NCI-H82 treated with DMSO at 0.1 percent for 48 hours (cell line): ENCODE measurements around the gene LHFPL2.
A peak's percentile ranks its signal among the peaks of the same experiment; 100 is the strongest.

Experiments
- DNase-seq: peaks from one replicate; lab custom pipeline; 2025; ENCODE audit not compliant: unreplicated experiment; lab: John Stamatoyannopoulos, UW

Gene LHFPL2

DNA sequence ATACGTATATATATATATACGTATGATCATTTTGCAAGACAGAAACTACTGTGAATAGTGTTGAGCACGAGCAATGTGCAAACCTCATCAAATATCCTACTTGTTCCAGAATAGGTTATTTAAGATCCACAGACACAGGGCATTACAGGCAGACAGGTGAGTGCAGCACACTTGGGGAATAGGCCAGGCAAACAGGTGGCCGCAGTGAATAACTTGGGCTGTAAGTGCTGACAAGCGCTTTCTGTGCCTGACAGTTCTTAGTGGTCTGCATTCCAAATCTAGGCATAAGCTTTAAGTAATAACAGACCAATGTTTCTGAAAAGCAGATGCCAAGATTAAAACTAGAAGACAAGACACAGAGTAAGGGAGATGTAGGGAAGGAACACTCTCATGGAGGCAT is 77.9 kb downstream of the LHFPL2 start:
- no peak for DNase-seq

DNA sequence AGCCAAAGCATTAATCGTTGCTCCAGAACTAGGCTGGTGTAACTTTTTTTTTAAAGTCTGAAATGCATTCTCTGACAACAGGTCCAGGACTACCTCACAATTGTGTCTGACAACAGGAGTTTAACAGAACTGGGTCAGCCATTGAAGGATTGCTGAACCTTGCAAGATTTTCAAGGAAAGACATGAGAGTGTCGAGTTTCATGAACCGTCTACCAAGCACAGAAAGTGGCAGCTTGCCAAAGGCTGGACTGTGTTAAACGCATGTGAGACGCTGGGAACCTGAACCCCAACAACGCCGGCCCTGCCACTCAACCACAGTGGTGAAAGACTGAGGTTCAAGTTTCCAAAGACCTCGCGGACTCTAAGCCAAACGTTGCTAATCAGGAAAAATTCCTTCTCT is 79.1 kb downstream of the LHFPL2 start:
- DNase-seq: peak; percentile 10

DNA sequence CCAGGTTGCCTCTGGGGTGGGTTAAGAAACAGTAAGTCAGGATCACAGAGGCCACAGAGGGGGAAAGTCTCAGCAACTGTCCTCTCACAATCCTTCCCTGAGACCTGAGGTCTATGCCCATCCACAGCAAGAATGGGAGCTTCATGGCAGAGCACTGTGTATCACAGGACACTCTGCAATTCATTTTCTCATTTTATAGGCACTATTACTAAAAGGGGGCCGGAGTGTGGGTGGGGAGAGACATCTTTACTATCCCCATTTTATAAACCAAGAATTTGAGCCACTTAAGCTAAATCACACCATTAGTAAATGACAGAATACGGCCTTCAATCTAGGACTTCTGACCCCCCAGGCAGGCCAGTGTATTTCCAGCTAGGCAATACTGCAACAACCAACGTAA is 79.9 kb downstream of the LHFPL2 start:
- DNase-seq: no peak

DNA sequence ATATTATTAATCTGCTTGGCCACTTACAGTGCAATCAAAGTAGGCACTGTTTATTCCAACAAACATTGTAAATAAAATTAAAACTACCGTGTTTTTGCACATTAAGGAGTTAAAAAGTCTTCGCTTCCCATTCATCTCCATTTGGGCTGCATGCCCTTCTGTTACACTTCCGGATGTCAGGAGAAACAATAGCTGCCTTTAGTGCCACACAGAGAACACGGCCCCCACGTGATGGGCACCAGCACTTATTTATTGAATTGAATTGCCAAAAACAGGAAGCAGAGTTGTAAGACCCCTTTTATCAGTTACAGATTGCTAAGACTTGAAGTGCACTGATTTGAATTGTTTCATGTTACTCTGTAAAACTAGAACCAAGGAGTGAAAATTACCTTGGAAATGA is 80.4 kb downstream of the LHFPL2 start:
- no peak for DNase-seq

DNA sequence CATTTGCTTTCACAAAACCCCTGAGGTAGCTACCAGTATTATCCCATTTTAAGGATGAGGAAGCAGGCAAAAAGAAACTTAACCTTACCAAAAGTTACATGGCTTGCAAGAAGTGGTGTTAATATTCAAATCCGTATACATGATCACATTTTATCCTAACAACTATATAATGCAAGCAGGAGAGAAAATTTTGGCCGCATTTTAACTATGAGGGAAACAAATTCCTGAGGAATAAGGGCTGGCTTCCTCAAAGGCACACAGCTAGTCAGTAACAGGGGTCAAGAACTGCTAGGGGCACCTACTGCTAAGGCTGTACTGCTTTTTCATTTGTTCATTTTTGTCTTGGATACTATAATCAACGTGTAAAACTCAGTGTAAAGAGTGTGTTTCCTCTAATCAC is 81.0 kb downstream of the LHFPL2 start:
- no peak for DNase-seq

GRCh38 chr5:78566747-78567425 is 81.7 kb downstream of the LHFPL2 start:
- DNase-seq: no peak

- DNase-seq: no peak
These were observed 83.2 kb downstream of the LHFPL2 start for GRCh38 chr5:78565395-78565794.

DNA sequence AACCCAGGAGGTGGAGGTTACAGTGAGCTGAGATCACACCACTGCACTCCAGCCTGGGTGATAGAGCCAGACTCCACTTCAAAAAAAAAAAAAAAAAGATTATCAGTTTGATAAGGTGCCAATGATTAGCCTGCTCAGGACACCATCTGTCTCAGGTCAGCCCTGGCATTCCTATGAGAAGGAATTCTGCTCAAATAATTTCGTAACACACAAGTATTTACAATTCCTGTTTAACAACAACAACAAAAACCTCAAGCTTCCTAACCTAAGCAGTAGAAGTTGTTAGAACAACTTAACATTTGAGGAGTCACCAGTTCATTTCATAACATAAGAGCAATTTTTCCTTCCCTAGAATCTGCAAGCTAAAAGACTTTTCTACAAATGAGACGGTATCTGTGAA is 85.0 kb downstream of the LHFPL2 start:
- DNase-seq: peak; percentile 27

DNA sequence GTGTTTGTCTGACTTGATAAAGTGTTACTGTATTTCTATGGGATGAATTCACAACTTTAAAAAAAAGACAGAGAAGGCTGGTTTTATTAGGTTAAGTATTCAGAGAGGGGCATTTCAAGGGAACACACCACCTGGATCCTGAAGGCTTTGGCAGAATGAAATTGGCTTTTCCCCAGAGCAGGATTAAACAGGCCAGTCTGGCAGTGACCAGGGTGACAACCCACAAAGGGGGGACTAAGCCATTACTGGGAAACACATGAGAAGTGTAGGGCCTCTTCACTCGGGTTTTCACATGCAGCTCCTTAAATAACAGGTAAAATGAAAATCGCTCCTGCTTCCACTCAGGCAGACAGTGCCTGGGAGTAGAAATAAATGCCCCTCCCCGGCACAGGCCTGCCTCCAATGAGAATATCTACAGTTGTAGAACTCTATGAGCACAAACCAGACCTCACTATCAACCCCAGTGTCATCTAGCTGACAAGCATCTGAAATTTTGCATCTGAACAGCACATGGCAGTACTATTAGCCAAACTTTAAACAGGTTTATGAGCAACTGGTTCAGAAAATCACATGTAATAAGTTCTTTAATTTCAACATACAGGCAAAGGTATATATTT is 85.8 kb downstream of the LHFPL2 start:
- DNase-seq: peak; percentile 76

DNA sequence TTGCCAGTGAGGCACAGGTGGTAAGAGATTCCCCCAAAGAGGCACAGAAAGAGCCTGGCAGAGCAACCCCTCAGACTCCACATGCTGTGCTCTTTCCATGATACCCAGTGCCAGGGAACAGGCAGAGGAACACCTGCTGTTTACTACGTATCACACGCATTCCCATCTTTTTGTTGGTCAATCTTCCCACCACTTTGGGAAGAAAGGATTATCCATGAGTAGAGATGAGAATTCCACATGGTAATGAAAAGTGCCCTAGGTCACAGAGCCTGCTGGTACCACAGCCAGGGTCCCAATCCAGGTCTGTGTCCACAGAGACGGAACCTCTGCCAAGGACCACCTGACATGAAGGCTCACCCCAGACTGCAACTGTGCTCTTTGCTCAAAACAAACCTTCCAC is 86.6 kb downstream of the LHFPL2 start:
- no peak for DNase-seq

DNA sequence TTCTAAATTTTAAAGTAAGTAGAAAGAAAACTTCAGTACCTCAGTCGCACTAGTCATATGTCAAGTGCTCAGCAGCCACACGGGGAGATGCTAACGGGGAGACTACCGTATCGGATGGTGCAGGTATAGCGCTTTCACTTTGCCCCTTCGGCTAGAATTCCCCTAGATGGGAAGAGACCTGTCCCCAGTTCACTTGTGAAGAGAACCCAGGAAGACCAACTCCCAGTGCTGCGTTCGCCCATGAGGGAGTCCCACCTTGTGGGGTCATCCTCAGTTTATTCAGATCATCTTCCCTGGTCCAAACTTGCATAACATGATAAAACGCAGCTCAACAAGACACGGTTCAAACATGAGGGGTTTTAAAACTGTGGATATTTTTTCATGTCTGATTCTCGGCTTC is 87.3 kb downstream of the LHFPL2 start:
- no peak for DNase-seq

DNA sequence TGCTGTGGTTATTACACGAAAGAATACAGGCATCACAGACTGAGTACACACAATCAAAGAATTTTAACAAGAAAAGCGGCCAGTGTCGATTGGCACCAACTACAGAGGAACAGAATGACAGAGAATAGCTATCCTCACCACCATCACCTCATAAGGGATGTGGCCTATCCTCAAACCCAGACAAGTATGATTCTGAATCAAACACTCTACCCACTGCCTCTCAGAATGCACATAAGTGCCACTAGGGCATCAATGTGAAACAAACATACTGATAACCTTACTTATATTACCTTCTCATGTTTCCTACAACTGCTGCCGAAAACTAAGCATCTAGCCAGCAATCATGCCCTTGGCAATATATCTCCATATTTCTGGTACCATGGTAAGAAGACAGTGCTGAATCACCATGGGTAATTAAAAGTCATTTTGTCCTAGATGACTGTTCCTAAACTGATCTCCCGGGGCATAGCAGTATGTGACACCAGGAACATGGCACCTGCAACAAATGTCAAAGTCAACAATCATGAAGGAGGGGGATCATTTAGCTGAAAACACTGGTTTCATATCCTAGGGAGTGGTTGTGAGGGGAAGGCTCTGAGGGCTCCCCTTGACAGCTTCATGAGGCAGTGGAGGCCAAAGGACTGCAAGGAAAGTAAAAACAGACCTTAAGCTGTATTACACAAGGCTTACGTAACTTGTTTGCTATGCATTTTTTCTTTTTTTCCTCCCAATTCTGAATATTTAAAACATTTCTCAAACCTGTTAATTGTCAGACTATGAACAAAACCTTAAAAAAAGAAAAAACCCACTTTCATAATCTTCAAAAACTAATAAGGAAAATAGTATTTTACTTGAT is 88.3 kb downstream of the LHFPL2 start:
- DNase-seq: no peak

DNA sequence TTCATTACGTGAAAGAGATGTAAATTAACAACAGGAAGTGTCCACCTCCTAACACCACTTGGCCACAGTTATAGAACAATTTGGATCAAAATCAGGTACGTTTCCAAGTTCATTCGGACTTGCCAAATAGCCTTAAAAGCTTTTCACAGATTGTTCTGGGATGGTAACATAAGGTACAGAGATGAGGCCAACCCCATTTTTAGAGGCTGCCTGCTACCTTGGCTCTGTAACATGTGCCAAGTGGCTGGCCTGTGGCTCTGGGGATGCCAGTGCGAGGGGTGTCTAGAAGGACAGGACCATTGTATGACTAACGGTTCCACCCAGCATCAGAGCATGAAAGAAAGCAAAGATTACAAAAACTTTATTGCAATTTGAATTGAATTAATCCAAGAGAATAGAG is 91.0 kb downstream of the LHFPL2 start:
- no peak for DNase-seq

DNA sequence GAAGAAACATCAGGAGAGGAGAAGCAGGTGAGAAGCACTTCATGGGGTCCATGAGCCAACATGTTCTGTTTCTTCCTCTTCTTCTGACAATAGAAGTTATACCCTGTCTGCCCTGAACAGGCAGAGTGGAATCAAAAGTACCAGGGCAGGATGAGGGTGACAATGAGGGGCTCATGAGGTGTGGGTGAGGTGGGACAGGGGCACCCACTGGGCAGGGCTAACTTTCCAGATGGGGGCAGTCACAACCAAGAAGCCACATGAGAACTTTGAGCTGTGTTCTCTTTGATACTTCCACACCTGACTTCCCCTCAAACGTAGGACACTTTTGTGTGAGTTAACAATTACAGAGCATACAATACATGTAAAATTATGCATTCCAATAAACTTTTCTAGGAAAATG is 92.7 kb downstream of the LHFPL2 start:
- DNase-seq: no peak

DNA sequence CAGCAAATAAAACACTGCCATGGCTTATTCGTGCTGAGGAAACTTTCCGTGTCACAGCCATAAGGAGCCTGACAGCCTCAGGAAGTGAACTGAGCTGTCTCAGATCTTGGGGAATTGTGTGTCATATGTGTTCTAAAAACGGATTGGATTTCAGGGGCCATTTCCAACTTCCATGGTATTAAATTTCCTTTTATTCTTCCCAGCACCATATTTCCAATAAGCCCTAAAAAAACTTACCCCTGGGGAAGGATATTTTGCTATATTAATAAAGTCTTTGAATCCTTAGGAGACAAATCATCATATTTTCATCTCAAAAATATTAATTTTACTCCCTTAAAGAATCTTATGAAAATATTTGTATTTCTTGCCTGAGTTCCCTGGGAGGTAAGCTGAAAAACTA is 93.9 kb downstream of the LHFPL2 start:
- no peak for DNase-seq

GRCh38 chr5:78553580-78554353 is 94.8 kb downstream of the LHFPL2 start:
- DNase-seq: no peak

GRCh38 chr5:78552729-78553342 is 95.7 kb downstream of the LHFPL2 start:
- DNase-seq: no peak

DNA sequence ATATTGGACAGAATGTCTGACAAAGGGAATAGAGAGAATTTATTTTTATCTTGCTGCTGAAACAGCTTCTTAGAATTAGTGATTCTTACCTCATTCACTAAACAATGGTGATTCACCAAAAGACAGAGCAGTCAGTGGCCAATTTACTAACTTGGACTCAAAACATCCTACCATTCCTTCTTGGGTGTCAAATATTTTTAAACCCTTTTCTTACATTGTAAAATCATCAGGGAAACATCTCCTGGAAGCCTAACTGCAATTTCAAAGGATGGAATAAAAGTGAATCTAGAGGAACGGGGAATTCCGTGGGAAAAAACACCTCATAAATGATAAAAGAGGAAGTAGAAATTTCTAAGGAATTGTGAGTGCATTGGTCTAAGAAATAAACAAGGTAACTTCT is 97.7 kb downstream of the LHFPL2 start:
- DNase-seq: no peak

DNA sequence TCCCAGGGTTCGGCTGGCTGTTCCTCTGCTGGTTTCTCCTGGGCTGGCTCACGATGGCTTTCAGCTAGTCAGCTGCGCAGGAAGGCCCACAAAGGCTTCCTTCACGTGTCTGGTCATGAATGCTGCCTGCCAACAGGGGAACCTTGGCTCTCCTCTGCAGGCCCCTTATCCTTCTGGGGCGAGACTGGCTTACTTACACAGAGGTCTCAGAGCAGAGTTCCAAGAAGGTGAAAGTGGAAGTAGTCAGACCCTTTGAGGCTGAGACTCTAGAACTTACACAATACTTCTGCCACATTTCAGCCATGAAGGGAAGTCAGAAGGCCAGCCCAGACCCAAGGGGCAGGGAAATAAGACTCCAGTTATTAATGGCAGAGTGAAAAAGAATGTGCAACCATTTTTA is 99.5 kb downstream of the LHFPL2 start:
- no peak for DNase-seq

DNA sequence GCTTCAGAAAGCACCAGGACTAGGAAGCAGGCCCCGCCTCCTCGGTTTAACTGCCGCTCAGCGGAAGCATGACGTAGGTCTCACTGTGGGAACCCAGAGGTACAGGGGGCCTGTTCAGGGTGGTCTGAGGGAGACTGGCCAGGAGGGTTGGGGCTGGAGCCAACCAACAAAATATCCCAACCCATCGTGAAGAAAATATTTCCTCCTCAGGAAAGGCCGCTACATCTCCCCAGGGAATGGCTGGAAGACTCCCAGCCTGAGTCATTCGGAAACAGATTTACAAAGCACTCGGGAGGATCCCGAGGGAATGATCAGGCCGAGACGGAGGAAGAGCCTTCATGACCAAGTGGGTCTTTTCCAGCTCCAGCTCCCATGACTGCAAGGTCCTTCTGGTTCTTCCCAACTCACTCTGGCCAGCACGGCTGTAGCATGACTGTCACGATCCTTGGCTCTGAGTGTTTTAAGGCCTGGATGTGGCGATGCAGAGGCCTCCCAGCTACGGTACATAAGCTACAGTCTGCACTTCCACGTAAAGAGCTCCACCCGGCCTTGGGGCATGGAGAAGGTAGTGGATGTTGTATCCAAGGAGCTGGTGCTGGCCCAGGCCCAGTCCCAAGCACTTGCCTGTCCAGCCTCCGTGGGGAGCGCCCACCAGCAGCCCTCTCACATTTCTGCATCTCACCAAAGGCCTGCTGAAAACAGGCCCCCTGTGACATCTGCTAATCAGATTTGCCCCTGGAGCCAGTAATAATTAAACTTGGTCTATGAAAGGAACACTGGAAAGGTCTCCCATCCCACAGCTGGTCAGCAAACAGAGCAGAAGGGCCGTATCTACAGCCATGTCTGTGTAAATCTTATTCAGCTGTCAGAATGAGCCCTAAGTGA is 100.6 kb downstream of the LHFPL2 start:
- no peak for DNase-seq
